Neutrophil (primary cell): ENCODE data around the gene ZMYM2.

ENCODE experiments used
- H3K27ac ChIP-seq: fragments of 200-600 bp; sonication (generic); 2 replicates; pipeline ENCODE4 v1.5.1; 2016; ENCODE audit warnings: mild to moderate bottlenecking, moderate library complexity
- H3K27me3 ChIP-seq: fragments of 200-600 bp; sonication (generic); 2 replicates; pipeline ENCODE4 v1.6.0; 2016; ENCODE audit warnings: mild to moderate bottlenecking
- H3K36me3 ChIP-seq: fragments of 200-600 bp; sonication (generic); 2 replicates; pipeline ENCODE4 v1.5.1; 2017
- H3K4me1 ChIP-seq, 2 experiments: fragments of 200-600 bp in 1 of 2; sonication (generic) in 1 of 2; 1 replicate in 1 of 2; 2 replicates in 1 of 2; pipeline versions ENCODE4 v1.5.1 to v1.6.1; 2013 to 2016; ENCODE audit warnings: low read depth in 1 of 2, low read length in 1 of 2, mild to moderate bottlenecking in 1 of 2, moderate library complexity in 1 of 2; ENCODE audit not compliant: control insufficient read depth in 1 of 2, insufficient read depth in 1 of 2
- H3K4me3 ChIP-seq, 2 experiments: fragments of 200-600 bp in 1 of 2; sonication (generic) in 1 of 2; 1 replicate in 1 of 2; 2 replicates in 1 of 2; pipeline ENCODE4 v1.5.1; 2013 to 2016; ENCODE audit warnings: low read depth in 1 of 2, low read length in 1 of 2, mild to moderate bottlenecking in 1 of 2, moderate library complexity in 1 of 2
- H3K9me3 ChIP-seq: fragments of 200-600 bp; sonication (generic); 2 replicates; pipeline ENCODE4 v1.5.1; 2016
- CTCF ChIP-seq: fragments of 200-600 bp; sonication (generic); IDR thresholded peaks from 2 replicates; pipeline ENCODE4 v1.5.1; 2016; ENCODE audit warnings: antibody characterized with exemption

The ZMYM2 gene

GRCh38 chr13:20064128-20064527 lies 105.6 kb downstream of the ZMYM2 start:
- peaks cover 91% of the 10 kb centered on the region for H3K36me3 ChIP-seq
- no peak overlapping the region for H3K4me3 ChIP-seq
- no peaks in the 10 kb centered on the region for H3K9me3 ChIP-seq
- no peak for TF ChIP-seq CTCF
- no peaks in the 10 kb centered on the region for H3K27me3 ChIP-seq
- H3K27ac ChIP-seq: no peak overlapping the region
- no peaks in the 10 kb centered on the region for H3K4me1 ChIP-seq

DNA sequence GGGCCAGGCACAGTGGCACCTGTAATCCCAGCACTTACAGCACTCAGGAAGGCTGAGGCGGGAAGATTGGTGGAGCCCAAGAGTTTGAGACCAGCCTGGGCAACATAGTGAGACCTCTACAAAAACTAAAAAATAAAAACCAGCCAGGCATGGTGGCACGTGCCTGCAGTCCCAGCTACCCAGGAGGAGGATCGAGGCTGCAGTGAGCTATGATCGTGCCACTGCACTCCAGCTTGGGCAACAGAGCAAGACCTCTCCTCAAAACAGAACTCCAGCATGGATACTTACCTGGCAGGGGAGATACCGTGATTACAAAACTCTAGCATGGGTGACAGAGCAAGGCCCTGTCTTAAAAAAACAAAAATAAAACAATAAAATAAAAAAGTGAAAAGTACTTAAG lies 107.0 kb downstream of the ZMYM2 start:
- no peak for TF ChIP-seq CTCF
- Histone ChIP-seq H3K4me3 (no peak overlapping the region), H3K9me3 (no peaks in the 10 kb centered on the region), H3K27me3 (no peaks in the 10 kb centered on the region), H3K4me1 (no peaks in the 10 kb centered on the region), H3K36me3 (peaks cover 79% of the 10 kb centered on the region), H3K27ac (no peak overlapping the region)

GRCh38 chr13:20069956-20070355 lies 111.4 kb downstream of the ZMYM2 start:
- Histone ChIP-seq H3K27ac (no peak overlapping the region), H3K27me3 (no peaks in the 10 kb centered on the region), H3K36me3 (peaks cover 82% of the 10 kb centered on the region), H3K4me3 (no peak overlapping the region), H3K9me3 (no peaks in the 10 kb centered on the region), H3K4me1 (no peaks in the 10 kb centered on the region)
- TF ChIP-seq CTCF: no peak

GRCh38 chr13:20073775-20074174 lies 115.2 kb downstream of the ZMYM2 start:
- Histone ChIP-seq H3K4me1 (no peaks in the 10 kb centered on the region), H3K36me3 (peaks cover 69% of the 10 kb centered on the region), H3K27me3 (no peaks in the 10 kb centered on the region), H3K4me3 (no peak overlapping the region), H3K9me3 (no peaks in the 10 kb centered on the region), H3K27ac (no peak overlapping the region)
- no peak for TF ChIP-seq CTCF

DNA sequence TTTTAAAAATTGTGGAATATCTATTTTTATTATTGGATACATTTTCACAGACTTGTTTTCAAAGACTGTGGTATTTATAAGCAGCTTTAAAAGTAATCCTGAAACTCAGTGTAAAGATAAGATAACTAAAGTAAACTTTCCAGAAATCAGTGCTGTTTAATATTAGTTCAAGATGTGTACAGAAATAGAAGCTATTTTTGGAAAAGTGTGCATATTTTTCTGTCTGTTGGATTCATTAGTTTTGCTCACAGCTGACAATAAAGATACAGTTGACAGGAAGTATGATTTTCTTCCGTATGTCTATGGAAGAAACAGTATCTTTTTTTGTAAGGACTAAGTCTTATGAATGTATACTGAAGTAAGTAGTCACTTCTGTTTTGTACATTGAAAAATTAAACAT lies 116.4 kb downstream of the ZMYM2 start:
- H3K9me3 ChIP-seq: no peaks in the 10 kb centered on the region
- TF ChIP-seq CTCF: no peak
- no peaks in the 10 kb centered on the region for H3K27me3 ChIP-seq
- H3K27ac ChIP-seq: no peak overlapping the region
- peaks cover 69% of the 10 kb centered on the region for H3K36me3 ChIP-seq
- H3K4me3 ChIP-seq: no peak overlapping the region
- H3K4me1 ChIP-seq: no peaks in the 10 kb centered on the region

GRCh38 chr13:20077086-20077485 lies 118.6 kb downstream of the ZMYM2 start:
- Histone ChIP-seq H3K4me1 (no peaks in the 10 kb centered on the region), H3K4me3 (no peak overlapping the region), H3K9me3 (no peaks in the 10 kb centered on the region), H3K36me3 (peaks cover 56% of the 10 kb centered on the region), H3K27ac (no peak overlapping the region), H3K27me3 (no peaks in the 10 kb centered on the region)
- no peak for TF ChIP-seq CTCF
